Right ventricle myocardium inferior (tissue), 1 donor: ENCODE data around the gene C17orf113. TPM values are rescaled to one million over a fixed set of nuclear protein-coding genes. Genes with fewer than 3 reads are reported as not detected.

Source experiments
- ATAC-seq: fragments of 200-7000 bp; cut with Tn5 transposase; one replicate; pipeline ENCODE4 v1.9.1; 2020; ENCODE audit warnings: mild to moderate bottlenecking, moderate library complexity
- DNase-seq: peaks from one replicate; pipeline ENCODE4 v3.0.0; 2021; ENCODE audit errors: missing footprints
- intact Hi-C: fragments of 100-400 bp; cut with DNase I; formaldehyde crosslinking; loops from one replicate; pipeline ENCODE4 v1.11.0; 2022
- total RNA-seq: library from RNA; stranded (reverse); fragmentation: NEBNext Ultra II Directional; extraction: Animal tissue kit (Norgen Biotek cat#: 25700); gene quantifications from one replicate; pipeline ENCODE4 v1.2.1, GENCODE V29; 2021
- donor health status: DM: no; HTN: yes; CAD: no; lungs with severe emphysema.

C17orf113 gene
- total RNA-seq, 1 donor from 2014 or later: 0.73 TPM

- DNase-seq: no peak
- no peak for ATAC-seq
- intact Hi-C loops: no loop called here
Observed at GRCh38 chr17:42051013-42051400, 606 bp upstream of the C17orf113 start.

- ATAC-seq (peak; percentile 4), DNase-seq (no peak)
- intact Hi-C loops: no loop called here
Observed at GRCh38 chr17:42049834-42050392, 488 bp downstream of the C17orf113 start.

DNA sequence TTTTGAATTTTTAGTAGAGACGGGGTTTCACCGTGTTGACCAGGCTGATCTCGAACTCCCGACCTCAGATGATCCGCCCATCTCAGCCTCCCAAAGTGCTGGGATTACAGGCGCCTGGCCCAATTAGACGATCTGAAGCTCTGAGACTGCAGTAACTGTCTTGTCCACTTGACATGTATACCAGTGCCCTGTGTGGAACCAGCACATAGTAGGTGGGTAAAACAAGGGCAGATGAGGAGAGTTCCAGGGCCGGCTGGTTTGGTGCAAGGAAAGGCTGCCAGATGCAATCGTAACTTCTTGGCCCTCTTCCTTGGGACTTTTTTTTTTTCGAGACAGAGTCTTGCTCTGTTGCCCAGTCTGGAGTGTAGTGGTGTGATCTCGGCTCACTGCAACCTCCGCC, 3.1 kb downstream of the C17orf113 start:
- no peak for ATAC-seq
- intact Hi-C loops: no loop called here

DNA sequence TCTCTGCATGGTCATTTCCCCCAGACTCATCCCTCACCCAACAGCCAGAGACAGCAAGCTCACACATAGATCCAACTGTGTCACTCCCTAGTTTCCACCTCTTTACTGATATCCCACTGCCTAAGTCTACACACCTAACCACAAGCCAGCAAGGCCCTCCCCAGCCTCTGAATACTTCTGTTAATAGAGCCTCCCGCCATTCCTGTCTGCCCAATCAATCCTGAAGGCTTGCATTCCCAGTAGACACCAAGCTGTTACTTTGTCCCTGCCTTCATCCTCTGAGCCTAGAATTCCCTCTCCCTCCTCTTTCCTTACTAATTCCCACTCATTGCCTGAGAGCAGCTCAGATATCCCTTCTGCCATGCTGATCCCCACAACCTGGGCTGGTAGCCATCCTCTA, 4.7 kb downstream of the C17orf113 start:
- DNase-seq: no peak
- intact Hi-C loops: no loop called here
- ATAC-seq: no peak

More for the DNA sequence above, 3.1 kb downstream of the C17orf113 start:
- no peak for DNase-seq

DNA sequence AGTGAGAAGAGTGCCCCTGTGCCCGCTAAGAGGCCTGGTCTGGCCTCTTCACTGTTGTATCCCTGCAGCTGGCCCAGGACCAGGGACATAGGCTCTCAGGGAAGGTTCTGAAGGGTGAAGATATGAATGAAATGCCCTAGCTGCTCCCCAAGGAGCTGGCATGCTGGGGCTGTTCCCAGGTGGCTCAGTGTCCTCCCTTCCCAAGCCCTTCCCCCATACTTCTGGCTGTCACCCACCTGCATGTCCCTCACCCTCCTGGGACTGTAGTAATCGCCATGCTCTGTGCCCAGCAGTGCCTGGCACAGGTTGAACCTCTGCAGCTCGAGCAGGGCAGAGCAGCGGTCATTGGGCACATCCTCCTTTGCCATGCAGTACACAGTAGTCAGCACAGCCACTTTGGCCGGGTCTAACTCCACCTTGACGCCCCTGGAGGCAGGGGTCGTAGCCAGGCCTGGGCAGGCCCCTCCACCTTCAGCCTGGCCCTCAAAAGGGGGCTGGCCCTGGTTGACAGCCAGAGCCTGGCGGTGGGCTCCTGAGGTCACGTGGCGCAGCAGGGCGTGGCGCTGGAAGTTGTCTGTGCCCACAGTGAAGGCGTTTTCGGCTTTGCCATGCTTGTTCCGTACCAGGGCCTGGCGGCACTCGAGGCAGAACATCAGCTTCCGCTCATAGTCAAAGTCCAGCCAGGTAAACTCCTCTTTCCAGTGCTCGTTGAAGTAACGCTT, 7.6 kb downstream of the C17orf113 start:
- DNase-seq (no peak), ATAC-seq (no peak)
- intact Hi-C loops: no loop called here

- intact Hi-C loops: no loop called here
- no peak for ATAC-seq
- DNase-seq: no peak
Observed at GRCh38 chr17:42041619-42042018, 8.8 kb downstream of the C17orf113 start.

GRCh38 chr17:42040818-42041217, 9.6 kb downstream of the C17orf113 start:
- DNase-seq (no peak), ATAC-seq (no peak)
- intact Hi-C loops: no loop called here

GRCh38 chr17:42039794-42040763, 10.3 kb downstream of the C17orf113 start:
- intact Hi-C loops: no loop called here
- peak; percentile 19 for ATAC-seq
- no peak for DNase-seq

DNA sequence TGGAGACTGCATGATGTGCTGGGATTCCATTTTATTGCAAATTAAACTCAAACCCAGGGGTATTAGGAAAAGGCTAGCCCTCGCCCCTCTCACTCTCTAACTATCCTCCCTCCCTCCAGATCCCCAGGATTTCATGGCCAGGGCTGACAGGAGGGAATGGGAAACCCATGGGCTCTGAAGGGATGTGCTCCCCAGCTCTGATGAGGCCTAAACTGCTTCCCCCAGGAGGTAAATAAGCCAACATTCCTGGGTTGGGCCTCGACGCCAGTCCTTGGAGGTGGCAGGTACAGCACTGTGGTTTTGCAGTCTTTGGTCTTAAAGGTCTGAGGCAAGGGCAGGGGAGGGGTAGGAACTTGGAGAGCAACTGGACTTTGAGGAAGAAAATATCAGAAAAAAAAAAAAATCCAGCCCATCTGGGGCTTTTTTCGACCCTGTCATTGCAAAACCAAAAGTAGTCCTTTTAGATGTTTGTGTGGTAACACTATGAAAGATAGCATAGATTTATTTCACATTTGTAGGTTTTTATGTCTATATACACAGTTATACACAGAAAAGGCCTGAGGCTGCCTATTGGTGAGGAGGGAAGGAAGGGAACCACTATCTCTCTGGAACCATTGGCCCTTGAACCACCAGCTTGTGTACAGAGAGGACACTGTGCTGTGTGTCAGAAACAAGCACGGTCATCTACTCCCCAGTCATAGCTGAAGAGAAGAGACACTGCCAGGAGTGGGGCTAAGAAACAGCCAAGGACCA, 12.0 kb downstream of the C17orf113 start:
- no peak for ATAC-seq

GRCh38 chr17:42034059-42034458, 16.3 kb downstream of the C17orf113 start:
- ATAC-seq (no peak), DNase-seq (no peak)
- intact Hi-C loops: no loop called here

More for the DNA sequence above, 12.0 kb downstream of the C17orf113 start:
- intact Hi-C loops: no loop called here
- DNase-seq: no peak

GRCh38 chr17:42031584-42031983, 18.8 kb downstream of the C17orf113 start:
- peak; percentile 74 for ATAC-seq
- intact Hi-C loops: no loop called here
- DNase-seq: no peak

DNA sequence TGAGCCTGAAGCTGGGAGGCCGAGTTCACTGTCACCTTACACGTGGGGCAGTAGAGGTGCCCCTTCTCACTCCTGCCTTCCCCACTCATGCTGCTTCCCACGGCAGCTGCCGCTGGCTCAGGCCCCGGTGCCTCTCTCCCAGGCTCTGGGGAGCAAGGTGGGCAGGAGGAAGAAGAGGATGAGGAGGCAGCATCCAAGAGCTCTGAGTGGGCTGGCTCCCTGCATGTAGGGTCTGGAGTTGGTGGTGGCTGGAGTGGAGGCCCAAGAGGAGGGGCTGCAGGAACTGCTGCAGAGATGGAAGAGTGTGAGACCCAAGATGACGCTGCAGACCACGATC, 21.6 kb downstream of the C17orf113 start:
- intact Hi-C loops: loop anchor here (5.0 to 10.0 kb wide), 2 partner anchors 34 to 496 kb away; no protein-coding TSS in a partner anchor
- ATAC-seq (no peak), DNase-seq (no peak)

GRCh38 chr17:42027961-42028790, 22.2 kb downstream of the C17orf113 start:
- DNase-seq (no peak), ATAC-seq (no peak)
- intact Hi-C loops: loop anchor here (5.0 to 10.0 kb wide), 2 partner anchors 34 to 497 kb away; no protein-coding TSS in a partner anchor

DNA sequence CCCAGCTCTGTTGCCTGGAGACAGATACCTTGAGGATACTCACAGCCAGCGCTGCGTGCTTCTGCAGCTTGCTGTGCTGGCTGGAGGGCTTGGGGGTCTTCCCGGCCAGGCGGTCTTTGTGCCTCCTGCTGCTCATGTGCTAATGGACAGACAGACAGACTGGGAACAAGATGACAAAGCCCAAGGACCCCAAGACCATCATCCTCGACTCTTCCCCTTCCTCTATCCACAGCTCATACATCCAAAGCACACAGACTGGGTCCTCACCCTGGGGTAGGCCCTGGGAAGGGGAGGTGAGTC, 22.9 kb downstream of the C17orf113 start:
- DNase-seq (no peak), ATAC-seq (no peak)
- intact Hi-C loops: loop anchor here (5.0 to 10.0 kb wide), 2 partner anchors 35 to 497 kb away; no protein-coding TSS in a partner anchor

- ATAC-seq: no peak
- intact Hi-C loops: loop anchor here (5.0 to 10.0 kb wide), 2 partner anchors 35 to 498 kb away; no protein-coding TSS in a partner anchor
- no peak for DNase-seq
Observed at GRCh38 chr17:42026857-42027589, 23.4 kb downstream of the C17orf113 start.

DNA sequence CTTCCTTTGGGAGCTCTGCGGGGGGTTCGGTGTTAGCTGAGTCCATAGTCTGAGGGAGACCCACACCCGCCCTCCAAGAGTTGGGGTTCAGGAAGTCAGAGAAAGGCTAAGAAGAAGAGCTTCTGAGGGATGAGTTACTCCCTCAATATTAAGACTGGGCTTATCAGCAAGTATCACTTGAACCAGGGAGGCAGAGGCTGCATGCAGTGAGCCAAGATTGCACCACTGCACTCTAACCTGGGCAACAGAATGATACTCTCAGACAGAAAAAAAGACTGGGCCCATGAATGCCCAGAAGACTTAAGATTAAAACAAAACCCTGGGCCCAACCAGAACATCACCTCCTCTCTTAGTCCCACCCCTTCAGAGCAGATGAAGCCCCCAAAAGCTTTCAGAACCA, 24.5 kb downstream of the C17orf113 start:
- intact Hi-C loops: loop anchor here (1.0 to 10.0 kb wide), 3 partner anchors 36 to 499 kb away; no protein-coding TSS in a partner anchor
- no peak for DNase-seq
- no peak for ATAC-seq

- intact Hi-C loops: loop anchor here (1.0 to 10.0 kb wide), 3 partner anchors 37 to 500 kb away; no protein-coding TSS in a partner anchor
- DNase-seq (no peak), ATAC-seq (peak; percentile 9)
Observed at GRCh38 chr17:42025191-42025579, 25.2 kb downstream of the C17orf113 start.
